Prostate gland (tissue), 2 donors: ENCODE data around the gene FAM53C.

ENCODE experiments used
- CTCF ChIP-seq, 4 experiments: fragments of 200-600 bp in 2 of 4; fragments of 450-650 bp in 2 of 4; sonication (generic) in 2 of 4; IDR thresholded peaks; 1 replicate in 3 of 4; 2 replicates in 1 of 4; pipeline ENCODE4 v1.5.1; 2016 to 2019; ENCODE audit warnings: antibody characterized with exemption in 4 of 4, mild to moderate bottlenecking in 2 of 4, moderate library complexity in 2 of 4
- POLR2A ChIP-seq: fragments of 450-650 bp; IDR thresholded peaks from one replicate; pipeline ENCODE4 v1.6.1; 2016; ENCODE audit warnings: antibody characterized with exemption, mild to moderate bottlenecking

- no peak for TF ChIP-seq POLR2A
- no peak for TF ChIP-seq CTCF (IDR thresholded peaks at IDR 0.05)
Measured at GRCh38 chr5:138289296-138289695, 48.8 kb upstream of the FAM53C start.
